Muscle of arm (tissue), 12 donors: Measurements from ENCODE around the gene GLTP. TPM values are rescaled to one million over a fixed set of nuclear protein-coding genes. Genes with fewer than 3 reads are reported as not detected.
"Not testable (repeated sequence)": the region's sequence is repeated elsewhere in the genome, so short reads cannot be mapped to it uniquely, and the experiment has no call there.

ENCODE experiments used
- DNase-seq: peaks from one replicate; pipeline ENCODE4 v3.0.0-alpha.2; 2013
- polyA plus RNA-seq, 12 donors: library from polyadenylated mRNA; unstranded; fragments of 120-200 nt; gene quantifications; one replicate each; pipeline ENCODE4 v1.2.1, GENCODE V29; 2013; ENCODE audit not compliant: insufficient read length in 12 of 12

The GLTP gene
- polyA plus RNA-seq, 12 donors = 21.7 to 91.1 (median 23.4) TPM; not detected in 1

DNA sequence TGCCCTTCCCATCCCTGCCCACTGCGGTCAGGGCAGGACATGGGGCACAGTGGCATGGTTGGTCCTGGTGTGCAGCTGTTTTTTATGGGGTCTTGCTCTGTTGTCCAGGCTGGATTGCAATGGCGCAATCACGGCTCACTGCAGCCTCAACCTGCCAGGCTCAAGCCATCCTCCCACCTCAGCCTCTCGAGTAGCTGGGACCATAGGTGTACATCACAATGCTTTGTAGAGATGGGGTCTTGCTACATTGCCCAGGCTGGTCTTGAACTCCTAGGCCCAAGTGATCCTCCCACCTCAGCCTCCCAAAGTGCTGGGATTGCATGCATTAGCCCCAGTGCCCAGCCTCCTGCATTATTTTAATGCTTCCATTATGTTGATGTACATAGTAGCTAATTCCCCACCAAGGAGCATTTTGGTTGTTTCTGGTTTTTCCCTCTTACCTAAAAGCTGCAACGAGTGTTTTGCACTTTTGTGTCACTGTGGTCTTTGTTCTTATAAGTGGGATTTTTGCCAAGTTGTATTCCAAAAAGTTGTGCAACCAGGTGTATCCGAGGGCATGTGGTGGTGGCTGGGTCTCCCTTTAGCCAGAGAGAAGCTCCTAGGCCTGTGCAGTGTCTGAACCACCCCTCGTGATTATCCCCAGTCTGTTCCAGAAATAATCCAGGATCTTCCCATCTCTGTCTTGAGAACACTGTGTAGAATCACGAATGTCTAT lies 30.1 kb upstream of the GLTP start:
- DNase-seq = no peak

- DNase-seq = no peak
Measured at GRCh38 chr12:109905301-109905700, 25.0 kb upstream of the GLTP start.

DNA sequence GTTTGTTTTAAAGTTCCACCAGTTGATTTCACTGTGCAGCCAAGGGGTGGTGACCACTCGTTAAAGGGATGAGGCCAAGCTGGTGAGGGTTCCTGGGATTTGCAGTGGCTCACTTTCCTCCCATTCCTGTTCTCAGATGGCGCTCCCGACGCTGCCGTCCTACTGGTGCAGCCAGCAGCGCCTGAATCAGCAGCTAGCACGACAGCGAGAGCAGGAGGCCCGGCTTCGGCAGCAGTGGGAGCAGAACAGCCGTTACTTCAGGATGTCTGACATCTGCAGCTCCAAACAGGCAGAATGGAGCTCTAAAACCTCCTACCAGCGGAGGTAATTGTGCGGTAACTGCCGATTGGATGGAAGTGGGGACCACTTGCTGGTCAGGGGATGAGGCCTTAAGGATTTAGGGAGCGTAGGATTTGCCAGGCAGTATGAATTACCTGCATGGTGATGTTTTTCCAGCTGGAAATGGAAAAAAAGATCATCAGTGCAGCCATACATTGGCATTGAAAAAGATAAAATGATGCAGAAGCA lies 22.6 kb upstream of the GLTP start:
- no peak for DNase-seq

- DNase-seq = no peak
Measured at GRCh38 chr12:109900752-109901580, 20.6 kb upstream of the GLTP start.

- DNase-seq = peak; percentile 92
Measured at GRCh38 chr12:109899783-109900751, 19.7 kb upstream of the GLTP start, which contains the start of gene TCHP. Gene TCHP, plus strand, starts transcription at chr12:109900274. Its CDS starts 2,753 bp downstream, at chr12:109903027.

DNA sequence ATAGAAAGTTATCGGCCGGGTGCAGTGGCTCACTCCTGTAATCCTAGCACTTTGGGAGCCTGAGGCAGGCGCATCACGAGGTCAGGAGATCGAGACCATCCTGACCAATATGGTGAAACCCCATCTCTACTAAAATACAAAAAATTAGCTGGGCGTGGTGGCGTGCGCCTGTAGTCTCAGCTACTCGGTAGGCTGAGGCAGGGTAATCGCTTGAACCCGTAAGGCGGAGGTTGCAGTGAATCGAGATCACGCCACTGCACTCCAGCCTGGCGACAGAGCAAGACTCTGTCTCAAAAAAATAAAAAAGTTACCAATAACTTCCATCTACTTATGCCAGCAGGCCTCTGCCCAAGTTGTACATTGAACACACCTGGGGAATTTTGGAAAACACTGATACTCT lies 19.0 kb upstream of the GLTP start:
- not testable (repeated sequence) for DNase-seq

DNA sequence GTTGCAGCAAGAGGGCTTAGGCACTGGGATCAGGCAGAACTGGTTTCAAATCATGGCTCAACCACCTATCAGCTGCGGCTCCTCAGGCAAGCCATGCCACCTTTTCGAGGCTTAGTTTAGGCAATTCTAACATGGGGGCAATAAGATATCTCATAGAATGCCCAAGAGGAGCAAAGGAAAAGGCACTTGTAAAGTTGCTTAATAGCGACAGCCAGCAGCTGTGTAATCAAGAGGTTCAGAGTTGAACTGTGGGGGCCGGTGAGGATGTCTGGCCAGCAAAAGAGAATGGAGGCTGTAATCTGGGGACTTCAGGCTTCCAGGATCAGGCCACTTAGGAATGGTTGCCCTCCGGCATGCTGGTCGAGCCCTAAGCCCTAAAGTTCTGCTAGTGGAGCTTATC lies 16.7 kb upstream of the GLTP start:
- DNase-seq = no peak

- no peak for DNase-seq
Measured at GRCh38 chr12:109896188-109896587, 15.8 kb upstream of the GLTP start.

DNA sequence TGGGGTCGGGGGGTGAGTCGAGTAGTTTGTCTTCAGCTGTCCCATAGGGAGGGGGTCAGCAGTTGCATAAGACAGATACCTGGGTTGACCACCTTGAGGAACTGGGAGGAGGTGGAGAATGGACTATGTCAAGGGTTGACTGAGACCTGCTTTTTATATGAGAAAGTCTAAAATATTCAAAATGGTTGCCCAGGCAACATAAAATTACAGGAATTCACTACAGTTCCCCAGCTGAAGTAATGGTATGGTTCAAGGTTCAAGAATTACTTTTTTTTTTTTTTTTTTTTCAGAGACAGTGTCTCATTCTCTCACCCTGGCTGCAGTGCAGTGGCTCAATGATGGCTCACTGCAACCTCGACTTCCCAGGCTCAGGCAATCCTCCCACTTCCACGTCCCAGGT lies 14.6 kb upstream of the GLTP start:
- DNase-seq = no peak

DNA sequence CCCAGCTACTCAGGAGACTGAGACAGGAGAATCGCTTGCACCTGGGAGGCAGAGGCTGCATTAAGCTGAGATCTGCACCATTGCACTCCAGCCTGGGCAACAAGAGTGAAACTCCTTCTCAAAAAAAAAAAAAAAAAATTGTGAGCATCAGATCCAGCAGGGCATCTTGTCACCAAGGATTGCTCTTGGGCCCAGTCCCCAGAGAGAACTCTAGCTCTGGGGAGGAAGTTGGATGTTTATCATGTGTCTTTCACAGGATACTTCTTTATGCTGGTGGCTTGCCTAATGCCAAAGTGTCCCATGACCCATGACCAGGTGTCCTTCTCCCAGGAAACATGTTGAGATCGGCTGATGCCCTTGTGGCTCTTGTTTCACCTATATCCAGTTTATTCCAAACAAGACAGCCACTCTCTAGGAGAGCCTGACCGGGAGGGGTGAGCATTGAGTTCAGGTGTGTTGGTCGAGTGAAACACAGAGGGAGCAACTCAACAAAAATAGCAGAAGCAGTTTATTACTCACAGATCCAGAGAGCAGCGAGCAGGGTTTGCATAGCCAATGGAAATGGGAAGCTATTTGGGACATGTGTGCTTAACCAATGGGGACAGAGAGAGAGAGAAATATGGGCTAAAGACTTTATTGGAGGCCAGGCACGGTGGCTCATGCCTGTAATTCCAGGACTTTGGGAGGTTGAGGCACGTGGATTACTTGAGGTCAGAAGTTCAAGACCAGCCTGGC lies 13.1 kb upstream of the GLTP start:
- DNase-seq = no peak

GRCh38 chr12:109892748-109893147 lies 12.4 kb upstream of the GLTP start:
- DNase-seq = no peak

DNA sequence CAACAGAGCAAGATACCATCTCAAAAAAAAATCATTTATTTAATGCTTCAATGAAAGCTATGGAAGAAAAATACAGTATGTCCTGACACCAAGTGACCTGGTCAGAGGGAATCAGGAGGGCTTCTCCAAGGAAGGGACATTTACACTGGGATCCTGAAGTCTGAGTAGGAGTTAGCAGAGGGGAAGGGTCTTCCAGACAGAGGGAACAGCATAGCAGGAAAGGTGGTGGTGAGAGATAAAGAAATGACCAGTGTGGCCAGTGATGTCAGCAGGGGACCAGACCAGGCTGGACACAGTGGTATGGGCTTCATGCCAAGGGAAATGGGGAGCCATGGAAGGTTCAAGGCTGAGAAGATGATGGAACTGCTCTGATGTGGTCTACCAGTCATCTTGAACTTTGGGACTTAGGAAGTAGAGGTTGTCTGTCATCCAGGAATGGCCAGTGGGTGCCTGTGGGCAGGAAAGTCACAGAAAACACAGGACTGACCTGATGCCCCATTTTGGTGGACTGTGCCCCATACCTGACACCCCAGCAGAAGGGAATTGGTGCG lies 11.9 kb upstream of the GLTP start:
- no peak for DNase-seq

- DNase-seq = not testable (repeated sequence)
Measured at GRCh38 chr12:109891731-109892130, 11.4 kb upstream of the GLTP start.

- no peak for DNase-seq
Measured at GRCh38 chr12:109890620-109891170, 10.4 kb upstream of the GLTP start.

GRCh38 chr12:109888179-109889020 lies 8.1 kb upstream of the GLTP start:
- DNase-seq = no peak

- DNase-seq = no peak
Measured at GRCh38 chr12:109885616-109886015, 5.3 kb upstream of the GLTP start.

DNA sequence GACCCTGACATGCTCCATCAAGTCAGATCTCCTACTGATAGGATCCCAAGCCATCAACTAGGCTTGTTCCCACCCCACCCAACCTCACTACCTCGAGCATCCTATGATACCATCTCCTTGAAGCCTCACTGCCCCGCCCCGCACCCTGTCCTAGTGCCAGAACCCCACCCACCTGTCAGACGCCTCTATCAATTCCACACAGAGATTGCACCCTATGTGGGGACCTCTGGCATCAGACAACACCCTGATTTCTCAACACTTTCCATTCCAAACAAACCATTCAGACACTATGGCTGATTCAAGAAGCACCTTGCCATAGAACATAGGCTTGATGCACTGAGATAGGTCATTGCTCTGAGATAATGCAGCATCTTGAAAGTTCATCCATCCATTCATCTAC lies 3.1 kb upstream of the GLTP start:
- no peak for DNase-seq

- DNase-seq = no peak
Measured at GRCh38 chr12:109881752-109882151, 1.4 kb upstream of the GLTP start.

GRCh38 chr12:109880938-109881337 lies 597 bp upstream of the GLTP start:
- no peak for DNase-seq
